ENCODE data around the gene CELA2A.

DNA sequence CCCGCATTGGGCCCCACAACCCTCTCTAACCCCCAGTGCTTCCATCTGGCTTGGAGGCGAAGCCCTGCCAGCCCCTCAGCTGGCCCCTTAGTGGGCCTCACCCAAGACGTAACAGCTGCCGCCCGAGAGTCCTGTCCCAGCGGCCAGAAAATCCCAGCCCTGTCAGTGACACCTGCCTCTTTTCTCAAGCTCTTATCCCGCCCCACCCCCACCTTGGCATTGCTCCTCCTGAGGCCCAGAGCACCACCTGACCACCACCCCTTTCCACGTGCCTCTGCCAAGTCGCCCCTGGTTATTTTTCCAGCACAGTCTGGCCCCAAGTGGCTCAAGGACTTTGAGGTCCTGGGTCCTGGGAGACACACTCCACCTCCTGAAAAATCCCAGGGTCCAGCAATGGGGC, 24.2 kb upstream of the CELA2A start:
- TF ChIP-seq, protein P1, sequence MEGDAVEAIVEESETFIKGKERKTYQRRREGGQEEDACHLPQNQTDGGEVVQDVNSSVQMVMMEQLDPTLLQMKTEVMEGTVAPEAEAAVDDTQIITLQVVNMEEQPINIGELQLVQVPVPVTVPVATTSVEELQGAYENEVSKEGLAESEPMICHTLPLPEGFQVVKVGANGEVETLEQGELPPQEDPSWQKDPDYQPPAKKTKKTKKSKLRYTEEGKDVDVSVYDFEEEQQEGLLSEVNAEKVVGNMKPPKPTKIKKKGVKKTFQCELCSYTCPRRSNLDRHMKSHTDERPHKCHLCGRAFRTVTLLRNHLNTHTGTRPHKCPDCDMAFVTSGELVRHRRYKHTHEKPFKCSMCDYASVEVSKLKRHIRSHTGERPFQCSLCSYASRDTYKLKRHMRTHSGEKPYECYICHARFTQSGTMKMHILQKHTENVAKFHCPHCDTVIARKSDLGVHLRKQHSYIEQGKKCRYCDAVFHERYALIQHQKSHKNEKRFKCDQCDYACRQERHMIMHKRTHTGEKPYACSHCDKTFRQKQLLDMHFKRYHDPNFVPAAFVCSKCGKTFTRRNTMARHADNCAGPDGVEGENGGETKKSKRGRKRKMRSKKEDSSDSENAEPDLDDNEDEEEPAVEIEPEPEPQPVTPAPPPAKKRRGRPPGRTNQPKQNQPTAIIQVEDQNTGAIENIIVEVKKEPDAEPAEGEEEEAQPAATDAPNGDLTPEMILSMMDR (conservative IDR thresholded peaks at IDR 0.05 in 1 of 2, IDR thresholded peaks at IDR 0.05 in 1 of 2; ENCODE audit: low read depth in 1 of 2, low read length in 2 of 2), result no peak
- TF ChIP-seq EZH2 (IDR thresholded peaks at IDR 0.05; ENCODE audit: low read length, missing control alignments), result no peak
